ENCODE measurements around the gene CDCA4. TPM values are rescaled to one million over a fixed set of nuclear protein-coding genes. Genes with fewer than 3 reads are reported as not detected.
A peak's percentile ranks its signal among the peaks of the same experiment; 100 is the strongest.

The CDCA4 gene
- total RNA-seq, 1 donor from 2014 or later, result 40.1 TPM

DNA sequence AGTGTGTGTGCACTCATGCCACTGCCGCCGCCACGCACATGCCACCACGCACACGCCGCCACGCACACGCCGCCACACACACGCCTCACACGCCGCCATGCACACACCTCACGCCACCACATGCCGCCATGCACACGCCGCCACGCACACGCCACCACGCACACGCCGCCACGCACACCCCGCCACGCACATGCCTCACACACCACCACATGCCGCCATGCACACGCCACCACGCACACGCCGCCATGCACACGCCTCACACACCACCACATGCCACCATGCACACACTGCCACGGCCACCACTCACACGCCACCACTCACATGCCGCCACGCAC, 29.0 kb downstream of the CDCA4 start:
- Mint-ChIP-seq H3K36me3 (ENCODE audit: low read depth, unreplicated experiment) (peaks cover 34% of the 10 kb centered on the region), H3K4me3 (ENCODE audit: unreplicated experiment) (peak overlapping the region; percentile 88), H3K9me3 (ENCODE audit: unreplicated experiment) (peaks cover 4% of the 10 kb centered on the region), H3K27me3 (ENCODE audit: unreplicated experiment) (peaks cover 28% of the 10 kb centered on the region), H3K4me1 (ENCODE audit: unreplicated experiment) (peaks cover 34% of the 10 kb centered on the region), H3K27ac (ENCODE audit: unreplicated experiment) (peak overlapping the region; percentile 88)
- TF ChIP-seq, protein P1, sequence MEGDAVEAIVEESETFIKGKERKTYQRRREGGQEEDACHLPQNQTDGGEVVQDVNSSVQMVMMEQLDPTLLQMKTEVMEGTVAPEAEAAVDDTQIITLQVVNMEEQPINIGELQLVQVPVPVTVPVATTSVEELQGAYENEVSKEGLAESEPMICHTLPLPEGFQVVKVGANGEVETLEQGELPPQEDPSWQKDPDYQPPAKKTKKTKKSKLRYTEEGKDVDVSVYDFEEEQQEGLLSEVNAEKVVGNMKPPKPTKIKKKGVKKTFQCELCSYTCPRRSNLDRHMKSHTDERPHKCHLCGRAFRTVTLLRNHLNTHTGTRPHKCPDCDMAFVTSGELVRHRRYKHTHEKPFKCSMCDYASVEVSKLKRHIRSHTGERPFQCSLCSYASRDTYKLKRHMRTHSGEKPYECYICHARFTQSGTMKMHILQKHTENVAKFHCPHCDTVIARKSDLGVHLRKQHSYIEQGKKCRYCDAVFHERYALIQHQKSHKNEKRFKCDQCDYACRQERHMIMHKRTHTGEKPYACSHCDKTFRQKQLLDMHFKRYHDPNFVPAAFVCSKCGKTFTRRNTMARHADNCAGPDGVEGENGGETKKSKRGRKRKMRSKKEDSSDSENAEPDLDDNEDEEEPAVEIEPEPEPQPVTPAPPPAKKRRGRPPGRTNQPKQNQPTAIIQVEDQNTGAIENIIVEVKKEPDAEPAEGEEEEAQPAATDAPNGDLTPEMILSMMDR (IDR thresholded peaks at IDR 0.05; ENCODE audit: unreplicated experiment), result no peak
- DNase-seq (ENCODE audit: low spot score), result no peak

GRCh38 chr14:104989951-104990303, 31.0 kb downstream of the CDCA4 start:
- peaks cover 34% of the 10 kb centered on the region for H3K36me3 Mint-ChIP-seq (ENCODE audit: low read depth, unreplicated experiment)
- no peak overlapping the region for H3K4me3 Mint-ChIP-seq (ENCODE audit: unreplicated experiment)
- no peak overlapping the region for H3K27ac Mint-ChIP-seq (ENCODE audit: unreplicated experiment)
- peaks cover 4% of the 10 kb centered on the region for H3K9me3 Mint-ChIP-seq (ENCODE audit: unreplicated experiment)
- peaks cover 39% of the 10 kb centered on the region for H3K4me1 Mint-ChIP-seq (ENCODE audit: unreplicated experiment)
- H3K27me3 Mint-ChIP-seq (ENCODE audit: unreplicated experiment), result peaks cover 31% of the 10 kb centered on the region
- TF ChIP-seq, protein P1 (IDR thresholded peaks at IDR 0.05; ENCODE audit: unreplicated experiment), result no peak
- DNase-seq (ENCODE audit: low spot score), result no peak

DNA sequence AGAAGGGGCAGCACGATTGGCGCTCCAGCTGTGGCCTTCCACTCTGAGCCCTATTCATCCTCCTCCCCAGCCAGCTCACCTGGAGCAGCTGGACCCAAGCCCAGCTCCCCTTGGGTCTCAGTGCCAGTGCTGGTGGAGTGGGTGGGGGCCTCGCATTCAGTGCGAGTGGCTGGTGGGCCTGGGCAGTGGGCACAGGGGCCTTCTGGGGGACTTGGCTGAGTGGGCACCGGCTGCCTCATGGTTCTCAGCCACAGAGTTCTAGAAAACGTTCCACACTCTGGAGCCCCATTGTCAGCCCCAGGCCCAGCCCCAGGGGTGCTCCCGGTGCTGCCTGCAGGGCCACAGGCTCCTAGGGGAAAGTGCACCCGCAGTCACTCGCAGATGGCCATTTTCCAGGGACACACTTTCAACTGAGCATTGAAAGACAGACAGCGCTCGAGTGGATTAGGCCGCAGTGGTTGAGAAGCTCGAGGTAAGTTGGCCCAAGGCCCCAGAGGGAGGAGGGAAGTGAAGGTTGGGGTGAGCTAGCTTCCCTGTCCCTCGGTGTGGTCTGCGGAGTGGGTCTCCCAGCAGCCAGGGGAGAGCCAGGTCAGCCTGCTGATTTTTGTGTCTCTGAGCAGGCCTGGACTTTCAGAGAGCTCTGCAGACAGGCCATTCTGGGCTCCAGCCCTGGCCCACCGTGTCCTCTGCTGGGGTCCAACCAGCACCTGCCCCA, 31.5 kb downstream of the CDCA4 start:
- Mint-ChIP-seq H3K27ac (ENCODE audit: unreplicated experiment) (no peak overlapping the region), H3K9me3 (ENCODE audit: unreplicated experiment) (peaks cover 4% of the 10 kb centered on the region), H3K36me3 (ENCODE audit: low read depth, unreplicated experiment) (peaks cover 34% of the 10 kb centered on the region), H3K27me3 (ENCODE audit: unreplicated experiment) (peaks cover 31% of the 10 kb centered on the region), H3K4me1 (ENCODE audit: unreplicated experiment) (peaks cover 40% of the 10 kb centered on the region), H3K4me3 (ENCODE audit: unreplicated experiment) (no peak overlapping the region)
- DNase-seq (ENCODE audit: low spot score), result no peak
- TF ChIP-seq, protein P1 (IDR thresholded peaks at IDR 0.05; ENCODE audit: unreplicated experiment), result no peak

DNA sequence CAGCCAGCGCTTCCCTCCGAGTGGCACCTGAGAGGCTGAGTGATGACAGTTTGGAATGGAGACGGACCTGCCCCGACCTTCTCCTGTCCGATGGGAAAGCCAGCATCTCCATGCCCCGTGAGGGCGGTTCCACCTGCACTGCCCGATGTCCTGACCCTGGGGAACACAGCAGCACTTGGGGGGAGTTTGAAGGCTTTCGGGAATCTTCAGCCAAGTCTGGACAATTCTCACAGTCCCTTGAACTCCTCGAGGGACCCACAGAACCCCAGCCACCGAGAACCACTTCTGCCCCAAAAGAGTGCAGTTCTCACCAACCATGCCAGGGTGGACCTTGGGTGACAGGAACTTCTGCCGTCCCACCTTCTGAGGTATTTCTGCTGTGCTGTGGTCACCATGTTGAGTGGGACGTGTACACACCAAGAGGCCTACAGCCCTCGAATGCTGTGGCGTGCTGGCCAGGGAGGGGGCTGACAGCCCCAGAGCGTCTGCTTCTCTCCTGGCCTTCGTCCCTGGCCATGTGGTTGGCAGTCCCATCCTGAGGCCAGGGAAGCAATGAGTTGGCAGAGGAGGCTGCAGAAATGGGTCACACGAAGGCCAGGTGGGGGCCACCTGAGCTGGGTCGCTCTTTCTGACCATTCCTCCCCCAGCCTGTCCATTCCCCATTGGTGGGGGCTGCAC, 34.3 kb downstream of the CDCA4 start:
- Mint-ChIP-seq H3K9me3 (ENCODE audit: unreplicated experiment) (peaks cover 8% of the 10 kb centered on the region), H3K27me3 (ENCODE audit: unreplicated experiment) (peaks cover 27% of the 10 kb centered on the region), H3K27ac (ENCODE audit: unreplicated experiment) (peak overlapping the region; percentile 97), H3K36me3 (ENCODE audit: low read depth, unreplicated experiment) (peaks cover 12% of the 10 kb centered on the region), H3K4me1 (ENCODE audit: unreplicated experiment) (peaks cover 31% of the 10 kb centered on the region), H3K4me3 (ENCODE audit: unreplicated experiment) (peak overlapping the region; percentile 85)
- TF ChIP-seq, protein P1 (IDR thresholded peaks at IDR 0.05; ENCODE audit: unreplicated experiment), result no peak
- no peak for DNase-seq (ENCODE audit: low spot score)
